Tibial artery (tissue), 4 donors: Measurements from ENCODE around the gene POLK.

ENCODE experiments used
- DNase-seq, 2 donors: peaks; one replicate each; pipeline ENCODE4 v3.0.0-alpha.2; 2019
- H3K27ac ChIP-seq, 2 donors: fragments of 200-600 bp; sonication (generic) in 1 of 2; 1 replicate in 1 of 2; 2 replicates in 1 of 2; pipeline ENCODE4 v1.5.1; 2018 to 2019; ENCODE audit warnings: mild to moderate bottlenecking in 1 of 2
- H3K27me3 ChIP-seq, 2 donors: fragments of 200-600 bp; sonication (generic) in 1 of 2; one replicate each; pipeline versions ENCODE4 v1.5.1 to v1.6.0; 2016 to 2019
- H3K36me3 ChIP-seq, 3 donors: fragments of 200-600 bp; sonication (generic) in 2 of 3; one replicate each; pipeline ENCODE4 v1.5.1; 2016 to 2019; ENCODE audit warnings: mild to moderate bottlenecking in 2 of 3
- H3K4me1 ChIP-seq, 4 donors: fragments of 200-600 bp; sonication (generic) in 2 of 4; 1 replicate in 3 of 4; 2 replicates in 1 of 4; pipeline ENCODE4 v1.5.1; 2016 to 2019
- H3K4me3 ChIP-seq, 2 donors: fragments of 200-600 bp; sonication (generic) in 1 of 2; 1 replicate in 1 of 2; 2 replicates in 1 of 2; pipeline ENCODE4 v1.5.1; 2018 to 2019; ENCODE audit warnings: mild to moderate bottlenecking in 2 of 2
- H3K9me3 ChIP-seq, 3 donors: fragments of 200-600 bp; sonication (generic) in 1 of 3; one replicate each; pipeline ENCODE4 v1.5.1; 2016 to 2019
- intact Hi-C: fragments of 100-400 bp; cut with DNase I; formaldehyde crosslinking; loops from one replicate; pipeline ENCODE4 v1.15.0; 2023; ENCODE audit warnings: low total_unique reads
- TF ChIP-seq, protein P1 (sequence below), 2 experiments: fragments of 200-600 bp in 1 of 2; fragments of 450-650 bp in 1 of 2; IDR thresholded peaks; one replicate each; pipeline ENCODE4 v1.5.1; 2017 to 2019; ENCODE audit warnings: antibody characterized with exemption in 2 of 2, mild to moderate bottlenecking in 1 of 2, moderate library complexity in 1 of 2

Gene POLK

DNA sequence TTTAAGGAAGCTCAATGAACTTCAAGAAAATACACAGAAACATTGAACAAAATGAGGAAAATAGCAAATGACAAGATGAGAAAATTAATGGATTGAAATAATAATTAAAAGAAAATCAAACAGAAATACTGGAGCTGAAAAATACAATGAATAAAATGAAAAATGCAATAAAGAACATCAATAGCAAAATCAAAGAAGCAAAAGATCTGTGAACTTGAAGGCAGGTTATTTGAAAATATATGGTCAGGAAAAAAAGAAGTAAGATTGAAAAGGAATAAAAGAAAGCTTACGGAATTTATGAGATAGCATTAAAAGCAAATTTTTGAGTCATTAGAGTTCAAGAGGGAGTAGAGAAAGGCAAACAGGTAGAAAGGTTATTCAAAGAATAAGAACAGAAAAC is 42.7 kb upstream of the POLK start:
- Histone ChIP-seq H3K4me1 (peaks cover 0 to 12% (median 6%) of the 10 kb centered on the region in 4 donors), H3K9me3 (peaks cover 4 to 24% (median 14%) of the 10 kb centered on the region in 3 donors), H3K36me3 (no peaks in the 10 kb centered on the region), H3K4me3 (no peak overlapping the region), H3K27ac (no peak overlapping the region), H3K27me3 (no peaks in the 10 kb centered on the region)
- TF ChIP-seq, protein P1, sequence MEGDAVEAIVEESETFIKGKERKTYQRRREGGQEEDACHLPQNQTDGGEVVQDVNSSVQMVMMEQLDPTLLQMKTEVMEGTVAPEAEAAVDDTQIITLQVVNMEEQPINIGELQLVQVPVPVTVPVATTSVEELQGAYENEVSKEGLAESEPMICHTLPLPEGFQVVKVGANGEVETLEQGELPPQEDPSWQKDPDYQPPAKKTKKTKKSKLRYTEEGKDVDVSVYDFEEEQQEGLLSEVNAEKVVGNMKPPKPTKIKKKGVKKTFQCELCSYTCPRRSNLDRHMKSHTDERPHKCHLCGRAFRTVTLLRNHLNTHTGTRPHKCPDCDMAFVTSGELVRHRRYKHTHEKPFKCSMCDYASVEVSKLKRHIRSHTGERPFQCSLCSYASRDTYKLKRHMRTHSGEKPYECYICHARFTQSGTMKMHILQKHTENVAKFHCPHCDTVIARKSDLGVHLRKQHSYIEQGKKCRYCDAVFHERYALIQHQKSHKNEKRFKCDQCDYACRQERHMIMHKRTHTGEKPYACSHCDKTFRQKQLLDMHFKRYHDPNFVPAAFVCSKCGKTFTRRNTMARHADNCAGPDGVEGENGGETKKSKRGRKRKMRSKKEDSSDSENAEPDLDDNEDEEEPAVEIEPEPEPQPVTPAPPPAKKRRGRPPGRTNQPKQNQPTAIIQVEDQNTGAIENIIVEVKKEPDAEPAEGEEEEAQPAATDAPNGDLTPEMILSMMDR (IDR thresholded peaks at IDR 0.05): no peak
- intact Hi-C loops: no loop called here
- DNase-seq: no peak

DNA sequence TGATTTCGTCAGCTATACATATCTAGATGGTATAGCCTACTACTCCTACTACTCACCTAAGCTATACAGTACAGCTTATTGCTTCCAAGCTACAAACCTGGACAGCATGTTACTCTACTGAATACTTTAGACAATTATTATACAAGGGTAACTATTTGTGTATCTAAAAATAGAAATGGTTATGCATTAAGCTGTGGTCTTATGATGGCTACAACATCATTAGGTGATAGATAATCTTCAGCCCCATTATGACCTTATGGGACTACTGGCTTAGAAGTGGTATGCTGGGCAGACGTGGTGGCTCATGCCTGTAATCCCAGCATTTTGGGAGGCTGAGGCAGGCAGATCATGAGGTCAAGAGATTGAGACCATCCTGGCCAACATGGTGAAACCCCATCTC is 40.5 kb upstream of the POLK start:
- Histone ChIP-seq H3K9me3 (peaks cover 4 to 24% (median 14%) of the 10 kb centered on the region in 3 donors), H3K4me1 (no peaks in the 10 kb centered on the region), H3K4me3 (no peak overlapping the region), H3K27ac (no peak overlapping the region), H3K27me3 (no peaks in the 10 kb centered on the region), H3K36me3 (no peaks in the 10 kb centered on the region)
- intact Hi-C loops: no loop called here
- TF ChIP-seq, protein P1 (IDR thresholded peaks at IDR 0.05): no peak
- no peak for DNase-seq

DNA sequence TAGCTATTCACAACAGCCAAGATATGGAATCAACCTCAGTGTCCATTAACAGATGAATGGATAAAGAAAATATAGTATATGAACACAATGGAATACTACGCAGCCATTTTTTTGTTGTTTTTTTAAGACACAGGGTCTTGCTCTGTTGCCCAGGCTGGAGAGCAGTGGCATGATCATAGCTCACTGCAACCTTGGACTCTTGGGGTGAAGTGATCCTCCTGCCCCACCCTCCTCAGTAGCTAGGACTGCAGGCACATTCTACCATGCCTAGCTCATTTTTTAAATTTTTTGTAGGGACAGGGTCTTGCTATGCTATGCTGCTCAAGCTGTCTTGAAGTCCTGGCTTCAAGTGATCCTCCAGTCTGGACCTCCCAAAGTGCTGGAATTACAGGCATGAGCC is 38.7 kb upstream of the POLK start:
- no peak for DNase-seq
- Histone ChIP-seq H3K27me3 (no peaks in the 10 kb centered on the region), H3K9me3 (peaks cover 4 to 24% (median 14%) of the 10 kb centered on the region in 3 donors), H3K36me3 (no peaks in the 10 kb centered on the region), H3K27ac (no peak overlapping the region), H3K4me1 (no peaks in the 10 kb centered on the region), H3K4me3 (no peak overlapping the region)
- intact Hi-C loops: no loop called here
- TF ChIP-seq, protein P1 (IDR thresholded peaks at IDR 0.05): no peak

DNA sequence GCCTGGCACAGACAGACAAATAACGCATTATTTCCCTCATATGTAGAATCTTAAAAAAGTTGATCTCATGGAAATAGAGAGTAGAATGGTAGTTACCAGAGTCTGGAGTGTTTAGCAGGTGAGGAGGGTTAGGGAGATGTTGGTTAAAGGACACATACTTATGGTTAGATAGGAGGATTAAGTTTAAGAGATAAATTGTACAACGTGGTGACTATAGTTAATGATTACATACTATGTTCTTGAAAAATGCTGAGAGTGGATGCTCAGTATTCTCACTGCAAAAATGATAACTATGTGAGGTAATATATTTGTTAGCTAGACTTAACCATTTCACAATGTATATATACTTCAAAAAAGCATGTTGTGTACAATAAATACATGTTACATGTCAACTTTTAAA is 38.2 kb upstream of the POLK start:
- H3K27ac ChIP-seq: no peak overlapping the region
- TF ChIP-seq, protein P1 (IDR thresholded peaks at IDR 0.05): no peak
- H3K36me3 ChIP-seq: no peaks in the 10 kb centered on the region
- H3K4me3 ChIP-seq: no peak overlapping the region
- H3K27me3 ChIP-seq: no peaks in the 10 kb centered on the region
- H3K9me3 ChIP-seq: peaks cover 4 to 20% (median 11%) of the 10 kb centered on the region in 3 donors
- H3K4me1 ChIP-seq: no peaks in the 10 kb centered on the region
- DNase-seq: no peak
- intact Hi-C loops: no loop called here

DNA sequence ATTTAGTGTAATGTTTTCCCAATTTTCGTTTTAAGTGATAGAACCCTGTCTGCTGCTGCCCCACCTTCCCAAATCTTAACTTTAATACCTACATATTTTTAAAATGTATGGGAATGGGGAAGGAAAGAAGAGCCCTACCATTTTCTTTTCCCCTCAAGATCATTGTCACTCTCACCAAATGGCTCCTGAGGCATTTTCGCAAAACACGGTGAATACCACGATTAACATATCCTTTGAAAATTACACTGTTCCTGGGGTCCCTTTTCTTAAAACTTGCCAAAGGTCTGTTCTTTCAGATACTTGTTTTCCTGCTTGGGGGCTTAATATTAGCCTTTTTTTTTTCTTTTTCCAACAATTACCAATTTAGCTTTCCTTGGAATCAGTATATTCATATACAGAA is 36.3 kb upstream of the POLK start:
- no peak for DNase-seq
- H3K9me3 ChIP-seq: peaks cover 0 to 3% (median 0%) of the 10 kb centered on the region in 3 donors
- no peak overlapping the region for H3K27ac ChIP-seq
- no peaks in the 10 kb centered on the region for H3K27me3 ChIP-seq
- no peaks in the 10 kb centered on the region for H3K36me3 ChIP-seq
- no peaks in the 10 kb centered on the region for H3K4me1 ChIP-seq
- intact Hi-C loops: no loop called here
- H3K4me3 ChIP-seq: no peak overlapping the region
- TF ChIP-seq, protein P1 (IDR thresholded peaks at IDR 0.05): no peak

DNA sequence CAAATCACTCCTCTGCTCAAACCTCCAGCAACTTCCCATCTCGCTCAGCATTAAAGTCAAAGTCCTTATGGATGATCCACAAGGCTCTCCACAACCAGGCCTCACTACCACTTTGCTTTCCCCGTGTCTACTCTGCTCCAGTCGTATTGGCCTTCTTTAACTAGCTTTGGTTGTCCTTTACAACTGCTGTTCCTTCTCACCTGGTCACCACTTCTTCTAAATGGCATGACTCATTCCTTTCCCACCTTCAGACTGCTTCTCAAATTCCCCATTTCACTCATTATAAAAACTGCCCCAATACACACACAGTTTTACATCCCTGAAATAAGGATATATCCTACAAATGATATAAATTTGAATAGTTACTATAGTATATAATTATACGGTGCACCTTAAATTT is 30.7 kb upstream of the POLK start:
- peaks cover 0 to 15% (median 0%) of the 10 kb centered on the region in 4 donors for H3K4me1 ChIP-seq
- intact Hi-C loops: no loop called here
- TF ChIP-seq, protein P1 (IDR thresholded peaks at IDR 0.05): no peak

More for the DNA sequence above, 30.7 kb upstream of the POLK start:
- peaks cover 0 to 5% (median 0%) of the 10 kb centered on the region in 3 donors for H3K9me3 ChIP-seq
- H3K36me3 ChIP-seq: no peaks in the 10 kb centered on the region
- no peaks in the 10 kb centered on the region for H3K27me3 ChIP-seq
- no peak overlapping the region for H3K27ac ChIP-seq
- DNase-seq: no peak
- no peak overlapping the region for H3K4me3 ChIP-seq
